ENCODE results near the gene PBOV1.

The PBOV1 gene

GRCh38 chr6:138238368-138238767 lies 20.1 kb upstream of the PBOV1 start:
- H3K36me3 ChIP-seq (ENCODE audit: low read length): no peaks in the 10 kb centered on the region
- no peak overlapping the region for H3K4me2 ChIP-seq (ENCODE audit: low read depth, low read length, poor library complexity, severe bottlenecking)
- H3K27me3 ChIP-seq (ENCODE audit: low read length): no peaks in the 10 kb centered on the region
- no peaks in the 10 kb centered on the region for H3K9me2 ChIP-seq (replicated peaks; ENCODE audit: insufficient read depth, low read length)
- no peaks in the 10 kb centered on the region for H4K20me1 ChIP-seq (ENCODE audit: low read depth, low read length)
- H3F3A ChIP-seq (ENCODE audit: insufficient read depth): no peaks in the 10 kb centered on the region
- no peak overlapping the region for H3K4me3 ChIP-seq (ENCODE audit: insufficient read depth, low read length, poor library complexity, severe bottlenecking)
- no peaks in the 10 kb centered on the region for H3K79me2 ChIP-seq (ENCODE audit: insufficient read depth, low read length)
- no peak for TF ChIP-seq EZH2phosphoT487 (conservative IDR thresholded peaks at IDR 0.05; ENCODE audit: low read length)
- TF ChIP-seq, protein P1, sequence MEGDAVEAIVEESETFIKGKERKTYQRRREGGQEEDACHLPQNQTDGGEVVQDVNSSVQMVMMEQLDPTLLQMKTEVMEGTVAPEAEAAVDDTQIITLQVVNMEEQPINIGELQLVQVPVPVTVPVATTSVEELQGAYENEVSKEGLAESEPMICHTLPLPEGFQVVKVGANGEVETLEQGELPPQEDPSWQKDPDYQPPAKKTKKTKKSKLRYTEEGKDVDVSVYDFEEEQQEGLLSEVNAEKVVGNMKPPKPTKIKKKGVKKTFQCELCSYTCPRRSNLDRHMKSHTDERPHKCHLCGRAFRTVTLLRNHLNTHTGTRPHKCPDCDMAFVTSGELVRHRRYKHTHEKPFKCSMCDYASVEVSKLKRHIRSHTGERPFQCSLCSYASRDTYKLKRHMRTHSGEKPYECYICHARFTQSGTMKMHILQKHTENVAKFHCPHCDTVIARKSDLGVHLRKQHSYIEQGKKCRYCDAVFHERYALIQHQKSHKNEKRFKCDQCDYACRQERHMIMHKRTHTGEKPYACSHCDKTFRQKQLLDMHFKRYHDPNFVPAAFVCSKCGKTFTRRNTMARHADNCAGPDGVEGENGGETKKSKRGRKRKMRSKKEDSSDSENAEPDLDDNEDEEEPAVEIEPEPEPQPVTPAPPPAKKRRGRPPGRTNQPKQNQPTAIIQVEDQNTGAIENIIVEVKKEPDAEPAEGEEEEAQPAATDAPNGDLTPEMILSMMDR (IDR thresholded peaks at IDR 0.05; ENCODE audit: insufficient read depth, low read length, poor library complexity, severe bottlenecking): no peak
- no peaks in the 10 kb centered on the region for H3K9me3 ChIP-seq (ENCODE audit: insufficient read depth, low read length)
- no peak overlapping the region for H3K27ac ChIP-seq (ENCODE audit: low read depth, low read length)
- H3K9ac ChIP-seq (ENCODE audit: low read length): no peak overlapping the region
- H2AFZ ChIP-seq (ENCODE audit: low read depth, low read length, severe bottlenecking): no peak overlapping the region

GRCh38 chr6:138237463-138237862 lies 19.2 kb upstream of the PBOV1 start:
- no peak overlapping the region for H2AFZ ChIP-seq (ENCODE audit: low read depth, low read length, severe bottlenecking)
- H3K27me3 ChIP-seq (ENCODE audit: low read length): no peaks in the 10 kb centered on the region
- no peaks in the 10 kb centered on the region for H3K9me3 ChIP-seq (ENCODE audit: insufficient read depth, low read length)
- H3K79me2 ChIP-seq (ENCODE audit: insufficient read depth, low read length): no peaks in the 10 kb centered on the region
- no peak overlapping the region for H3K4me3 ChIP-seq (ENCODE audit: insufficient read depth, low read length, poor library complexity, severe bottlenecking)
- H3K36me3 ChIP-seq (ENCODE audit: low read length): no peaks in the 10 kb centered on the region
- H4K20me1 ChIP-seq (ENCODE audit: low read depth, low read length): no peaks in the 10 kb centered on the region
- TF ChIP-seq, protein P1 (IDR thresholded peaks at IDR 0.05; ENCODE audit: insufficient read depth, low read length, poor library complexity, severe bottlenecking): no peak
- TF ChIP-seq EZH2phosphoT487 (conservative IDR thresholded peaks at IDR 0.05; ENCODE audit: low read length): no peak
- no peak overlapping the region for H3K27ac ChIP-seq (ENCODE audit: low read depth, low read length)
- H3K9ac ChIP-seq (ENCODE audit: low read length): no peak overlapping the region
- no peak overlapping the region for H3K4me2 ChIP-seq (ENCODE audit: low read depth, low read length, poor library complexity, severe bottlenecking)
- no peaks in the 10 kb centered on the region for H3K9me2 ChIP-seq (replicated peaks; ENCODE audit: insufficient read depth, low read length)
- no peaks in the 10 kb centered on the region for H3F3A ChIP-seq (ENCODE audit: insufficient read depth)

DNA sequence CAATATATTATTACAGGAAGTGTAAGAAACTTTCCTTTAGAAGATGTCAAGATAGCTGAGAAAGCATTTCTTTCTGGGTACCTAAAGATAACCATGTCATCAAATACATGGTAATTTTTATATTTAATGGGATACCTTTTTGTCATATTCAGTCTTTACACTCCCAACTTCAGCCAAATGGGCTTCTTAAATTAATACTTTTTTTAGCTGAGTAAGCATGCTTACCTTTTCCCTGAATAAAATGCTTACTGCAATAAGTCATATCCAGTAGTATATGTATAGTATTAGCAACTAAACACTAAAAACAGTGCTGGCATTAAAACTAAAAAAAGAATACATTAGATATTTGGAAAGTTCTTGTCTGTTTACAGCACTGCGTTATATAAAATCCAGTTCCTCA lies 17.4 kb upstream of the PBOV1 start:
- Histone ChIP-seq H3K4me3 (ENCODE audit: insufficient read depth, low read length, poor library complexity, severe bottlenecking) (no peak overlapping the region), H3K27ac (ENCODE audit: low read depth, low read length) (no peak overlapping the region), H3K79me2 (ENCODE audit: insufficient read depth, low read length) (no peaks in the 10 kb centered on the region), H3K36me3 (ENCODE audit: low read length) (no peaks in the 10 kb centered on the region), H3K4me2 (ENCODE audit: low read depth, low read length, poor library complexity, severe bottlenecking) (no peak overlapping the region), H3F3A (ENCODE audit: insufficient read depth) (no peaks in the 10 kb centered on the region), H2AFZ (ENCODE audit: low read depth, low read length, severe bottlenecking) (no peak overlapping the region), H3K9me2 (replicated peaks; ENCODE audit: insufficient read depth, low read length) (no peaks in the 10 kb centered on the region), H3K9me3 (ENCODE audit: insufficient read depth, low read length) (no peaks in the 10 kb centered on the region), H3K27me3 (ENCODE audit: low read length) (no peaks in the 10 kb centered on the region), H4K20me1 (ENCODE audit: low read depth, low read length) (no peaks in the 10 kb centered on the region), H3K9ac (ENCODE audit: low read length) (no peak overlapping the region)
- TF ChIP-seq EZH2phosphoT487 (conservative IDR thresholded peaks at IDR 0.05; ENCODE audit: low read length): no peak
- TF ChIP-seq, protein P1 (IDR thresholded peaks at IDR 0.05; ENCODE audit: insufficient read depth, low read length, poor library complexity, severe bottlenecking): no peak
